ENCODE measurements around the gene CFAP45. TPM values are rescaled to one million over a fixed set of nuclear protein-coding genes. Genes with fewer than 3 reads are reported as not detected.
A peak's percentile ranks its signal among the peaks of the same experiment; 100 is the strongest.

CFAP45 gene
- total RNA-seq, 2 donors from 2014 or later = 0.49 to 0.55 TPM

DNA sequence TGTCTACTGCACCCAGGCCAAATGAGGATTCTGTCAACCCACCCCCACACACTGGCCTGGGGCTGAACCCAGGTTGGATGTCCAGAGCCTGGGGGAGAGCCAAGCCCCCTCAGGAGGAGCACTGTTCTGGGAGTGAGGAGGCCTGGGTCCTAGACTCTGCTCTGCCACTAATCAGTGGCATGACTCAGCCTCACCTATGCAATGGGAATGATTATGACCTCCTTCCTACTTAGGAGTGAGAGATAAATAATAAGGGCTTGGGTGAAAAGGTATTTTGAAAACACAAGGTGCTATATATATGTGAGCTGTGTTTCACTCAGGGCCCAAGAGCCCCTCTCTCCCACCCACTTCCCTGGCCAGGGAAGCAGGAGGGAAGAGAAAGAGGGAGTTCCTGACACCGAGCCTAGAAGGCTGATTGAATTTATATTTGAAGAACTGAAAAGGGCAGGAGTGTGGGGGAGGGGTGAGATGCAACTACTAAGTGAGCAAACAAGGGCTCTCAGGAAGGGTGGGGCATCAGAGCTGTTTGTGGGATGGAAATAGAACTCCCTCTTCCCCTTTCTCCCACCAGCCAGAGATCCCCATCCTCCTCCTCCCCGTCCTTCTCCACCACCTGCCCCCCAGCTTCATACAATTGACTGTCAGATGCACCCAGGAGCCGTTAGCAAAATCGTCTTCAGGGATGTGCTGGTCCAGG lies 37.2 kb upstream of the CFAP45 start:
- H3K4me1 Mint-ChIP-seq = peaks cover 50% of the 10 kb centered on the region
- TF ChIP-seq, protein P1, sequence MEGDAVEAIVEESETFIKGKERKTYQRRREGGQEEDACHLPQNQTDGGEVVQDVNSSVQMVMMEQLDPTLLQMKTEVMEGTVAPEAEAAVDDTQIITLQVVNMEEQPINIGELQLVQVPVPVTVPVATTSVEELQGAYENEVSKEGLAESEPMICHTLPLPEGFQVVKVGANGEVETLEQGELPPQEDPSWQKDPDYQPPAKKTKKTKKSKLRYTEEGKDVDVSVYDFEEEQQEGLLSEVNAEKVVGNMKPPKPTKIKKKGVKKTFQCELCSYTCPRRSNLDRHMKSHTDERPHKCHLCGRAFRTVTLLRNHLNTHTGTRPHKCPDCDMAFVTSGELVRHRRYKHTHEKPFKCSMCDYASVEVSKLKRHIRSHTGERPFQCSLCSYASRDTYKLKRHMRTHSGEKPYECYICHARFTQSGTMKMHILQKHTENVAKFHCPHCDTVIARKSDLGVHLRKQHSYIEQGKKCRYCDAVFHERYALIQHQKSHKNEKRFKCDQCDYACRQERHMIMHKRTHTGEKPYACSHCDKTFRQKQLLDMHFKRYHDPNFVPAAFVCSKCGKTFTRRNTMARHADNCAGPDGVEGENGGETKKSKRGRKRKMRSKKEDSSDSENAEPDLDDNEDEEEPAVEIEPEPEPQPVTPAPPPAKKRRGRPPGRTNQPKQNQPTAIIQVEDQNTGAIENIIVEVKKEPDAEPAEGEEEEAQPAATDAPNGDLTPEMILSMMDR (conservative IDR thresholded peaks at IDR 0.05) = no peak
- no peaks in the 10 kb centered on the region for H3K9me3 Mint-ChIP-seq
- no peaks in the 10 kb centered on the region for H3K27me3 ChIP-seq (ENCODE audit: control insufficient read depth, insufficient read depth, low read length, poor library complexity, severe bottlenecking)
- H3K4me3 Mint-ChIP-seq = peak overlapping the region; percentile 33
- no peak overlapping the region for H3K27ac Mint-ChIP-seq
- no peak overlapping the region for H3K4me3 ChIP-seq (ENCODE audit: low read length)
- peaks cover 31% of the 10 kb centered on the region for H3K4me1 ChIP-seq (ENCODE audit: control insufficient read depth, insufficient read depth, low read length)
- no peaks in the 10 kb centered on the region for H3K36me3 Mint-ChIP-seq (ENCODE audit: low read depth)
- H3K36me3 ChIP-seq (ENCODE audit: control insufficient read depth, insufficient read depth, low read length) = no peaks in the 10 kb centered on the region
- peak overlapping the region; percentile 28 for H3K27ac ChIP-seq (ENCODE audit: low read depth, low read length)
- H3K9ac ChIP-seq (ENCODE audit: extremely low read depth, low read length, poor library complexity, severe bottlenecking) = no peak overlapping the region
- no peak for DNase-seq
- 13 to 51% methylated on average over 3 to 4 of the region's 4 CpGs for WGBS, 2 experiments (ENCODE audit: insufficient coverage in 1 of 2, insufficient read length in 1 of 2)
- H3K27me3 Mint-ChIP-seq (ENCODE audit: insufficient read depth) = no peaks in the 10 kb centered on the region
- no peaks in the 10 kb centered on the region for H3K9me3 ChIP-seq (ENCODE audit: control insufficient read depth, low read length)

DNA sequence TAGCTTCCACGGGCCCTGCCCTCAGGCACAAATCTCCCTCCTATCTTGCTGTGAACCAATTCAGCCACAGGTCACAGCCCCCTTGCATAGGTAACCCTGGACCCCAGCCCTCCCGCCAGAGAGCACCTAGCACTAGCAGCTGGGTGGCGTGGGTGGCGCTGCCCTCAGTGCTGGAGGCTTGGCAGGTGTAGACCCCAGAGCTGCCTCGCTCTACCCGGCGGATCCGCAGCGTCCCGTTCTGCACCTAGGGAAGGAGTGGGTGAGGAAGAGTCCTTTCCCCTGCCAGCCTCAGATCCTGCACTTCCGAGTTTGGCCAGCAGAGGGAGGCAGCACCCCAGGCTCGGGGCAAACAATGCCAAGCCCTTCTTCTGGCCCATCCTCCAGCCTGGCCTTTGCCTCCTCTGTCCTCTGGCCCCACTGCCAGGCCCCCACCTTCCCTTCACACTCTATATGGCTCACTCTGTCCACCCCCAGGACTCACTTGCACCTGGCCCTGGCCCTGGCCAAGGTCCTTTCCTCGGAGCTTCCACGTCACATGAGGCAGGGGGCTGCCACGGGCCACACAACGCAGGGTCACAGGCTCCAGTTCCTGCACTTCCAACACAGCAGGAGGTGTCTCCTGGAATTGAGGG lies 36.4 kb upstream of the CFAP45 start:
- Histone ChIP-seq H3K4me3 (ENCODE audit: low read length) (no peak overlapping the region), H3K36me3 (ENCODE audit: control insufficient read depth, insufficient read depth, low read length) (no peaks in the 10 kb centered on the region), H3K9ac (ENCODE audit: extremely low read depth, low read length, poor library complexity, severe bottlenecking) (no peak overlapping the region), H3K4me1 (ENCODE audit: control insufficient read depth, insufficient read depth, low read length) (peaks cover 28% of the 10 kb centered on the region), H3K27ac (ENCODE audit: low read depth, low read length) (no peak overlapping the region), H3K9me3 (ENCODE audit: control insufficient read depth, low read length) (no peaks in the 10 kb centered on the region), H3K27me3 (ENCODE audit: control insufficient read depth, insufficient read depth, low read length, poor library complexity, severe bottlenecking) (no peaks in the 10 kb centered on the region)
- TF ChIP-seq, protein P1 (conservative IDR thresholded peaks at IDR 0.05) = peak; percentile 98
- WGBS, 2 experiments (ENCODE audit: insufficient coverage in 1 of 2, insufficient read length in 1 of 2) = 26 to 44% methylated on average over 4 to 16 of the region's 16 CpGs
- H3K4me1 Mint-ChIP-seq = peaks cover 46% of the 10 kb centered on the region
- H3K27ac Mint-ChIP-seq = peak overlapping the region; percentile 40
- H3K36me3 Mint-ChIP-seq (ENCODE audit: low read depth) = no peaks in the 10 kb centered on the region
- H3K27me3 Mint-ChIP-seq (ENCODE audit: insufficient read depth) = no peaks in the 10 kb centered on the region
- no peaks in the 10 kb centered on the region for H3K9me3 Mint-ChIP-seq
- no peak overlapping the region for H3K4me3 Mint-ChIP-seq
- DNase-seq = peak; percentile 97

DNA sequence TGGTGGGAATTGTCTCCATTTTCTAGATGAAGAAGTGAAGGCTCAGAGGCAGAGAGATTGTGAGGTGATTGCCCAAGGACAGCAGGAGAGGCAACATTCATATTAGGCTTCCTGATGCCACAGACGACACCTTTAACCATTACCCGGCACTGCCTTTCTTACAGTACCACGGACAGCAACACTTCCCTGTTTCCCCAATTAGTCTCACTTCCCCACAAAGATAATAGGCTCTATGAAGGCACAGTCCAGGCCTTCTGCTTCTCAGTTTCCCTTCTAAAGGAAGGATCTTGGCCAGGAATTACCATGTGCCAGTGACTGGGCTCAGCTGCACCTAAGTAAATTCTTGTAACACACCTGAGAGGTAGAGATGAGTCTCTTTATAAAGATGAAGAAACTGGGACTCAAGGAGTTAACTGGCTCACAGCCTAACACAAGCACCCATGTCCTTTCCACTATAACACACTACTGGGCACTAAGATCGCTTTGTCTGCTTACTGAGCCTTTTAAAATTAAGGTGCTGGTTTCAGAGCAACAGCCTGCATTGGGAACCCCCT lies 35.8 kb upstream of the CFAP45 start:
- Mint-ChIP-seq H3K4me3 (no peak overlapping the region), H3K27ac (no peak overlapping the region), H3K27me3 (ENCODE audit: insufficient read depth) (peaks cover 1% of the 10 kb centered on the region), H3K9me3 (no peaks in the 10 kb centered on the region), H3K4me1 (peaks cover 40% of the 10 kb centered on the region), H3K36me3 (ENCODE audit: low read depth) (no peaks in the 10 kb centered on the region)
- Histone ChIP-seq H3K4me3 (ENCODE audit: low read length) (no peak overlapping the region), H3K9me3 (ENCODE audit: control insufficient read depth, low read length) (no peaks in the 10 kb centered on the region), H3K36me3 (ENCODE audit: control insufficient read depth, insufficient read depth, low read length) (no peaks in the 10 kb centered on the region), H3K27ac (ENCODE audit: low read depth, low read length) (no peak overlapping the region), H3K27me3 (ENCODE audit: control insufficient read depth, insufficient read depth, low read length, poor library complexity, severe bottlenecking) (no peaks in the 10 kb centered on the region), H3K9ac (ENCODE audit: extremely low read depth, low read length, poor library complexity, severe bottlenecking) (no peak overlapping the region), H3K4me1 (ENCODE audit: control insufficient read depth, insufficient read depth, low read length) (peaks cover 25% of the 10 kb centered on the region)
- 77 to 92% methylated on average over 4 of the region's 4 CpGs for WGBS, 2 experiments (ENCODE audit: insufficient coverage in 1 of 2, insufficient read length in 1 of 2)
- DNase-seq = no peak
- TF ChIP-seq, protein P1 (conservative IDR thresholded peaks at IDR 0.05) = no peak

Data from endodermal cell (in vitro differentiated cells).